HG03025 (cell line): Measurements from ENCODE around the gene IFI27L2.
A peak's percentile ranks its signal among the peaks of the same experiment; 100 is the strongest.

Source experiments
- ATAC-seq: cut with Tn5 transposase; IDR thresholded peaks from one replicate; pipeline ENCODE4 v1.9.1; 2021; ENCODE audit warnings: mild to moderate bottlenecking, moderate library complexity; ENCODE audit not compliant: unreplicated experiment, low FRiP score

IFI27L2 gene

DNA sequence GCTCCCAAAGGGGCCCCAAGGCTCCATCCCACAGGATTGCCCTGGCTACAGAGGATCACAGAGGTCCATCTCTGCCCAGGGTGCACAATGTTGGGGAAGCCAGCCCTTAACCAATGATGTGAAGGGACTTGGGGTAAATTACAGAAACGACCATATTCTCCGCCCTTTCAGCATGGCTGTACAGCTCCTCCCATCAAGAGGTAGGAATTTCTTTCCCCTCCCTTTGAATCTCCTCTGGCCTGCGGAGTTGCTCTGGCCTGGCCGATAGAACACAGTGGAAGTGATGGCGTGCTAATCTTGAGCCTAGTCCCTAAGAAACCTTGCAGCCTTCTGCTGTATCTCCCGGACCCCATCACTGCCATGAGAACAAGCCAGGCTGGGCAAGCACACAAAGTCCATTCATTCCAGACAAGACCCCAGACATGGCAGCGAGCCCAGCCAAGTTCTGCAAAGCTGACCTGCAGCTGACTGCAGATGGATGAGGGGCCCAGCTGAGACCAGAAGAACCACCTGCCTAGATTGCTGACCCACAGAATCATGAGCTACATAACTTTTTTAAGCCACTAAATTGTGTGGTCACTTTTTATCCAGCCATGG is 25.8 kb downstream of the IFI27L2 start:
- no peak for ATAC-seq

DNA sequence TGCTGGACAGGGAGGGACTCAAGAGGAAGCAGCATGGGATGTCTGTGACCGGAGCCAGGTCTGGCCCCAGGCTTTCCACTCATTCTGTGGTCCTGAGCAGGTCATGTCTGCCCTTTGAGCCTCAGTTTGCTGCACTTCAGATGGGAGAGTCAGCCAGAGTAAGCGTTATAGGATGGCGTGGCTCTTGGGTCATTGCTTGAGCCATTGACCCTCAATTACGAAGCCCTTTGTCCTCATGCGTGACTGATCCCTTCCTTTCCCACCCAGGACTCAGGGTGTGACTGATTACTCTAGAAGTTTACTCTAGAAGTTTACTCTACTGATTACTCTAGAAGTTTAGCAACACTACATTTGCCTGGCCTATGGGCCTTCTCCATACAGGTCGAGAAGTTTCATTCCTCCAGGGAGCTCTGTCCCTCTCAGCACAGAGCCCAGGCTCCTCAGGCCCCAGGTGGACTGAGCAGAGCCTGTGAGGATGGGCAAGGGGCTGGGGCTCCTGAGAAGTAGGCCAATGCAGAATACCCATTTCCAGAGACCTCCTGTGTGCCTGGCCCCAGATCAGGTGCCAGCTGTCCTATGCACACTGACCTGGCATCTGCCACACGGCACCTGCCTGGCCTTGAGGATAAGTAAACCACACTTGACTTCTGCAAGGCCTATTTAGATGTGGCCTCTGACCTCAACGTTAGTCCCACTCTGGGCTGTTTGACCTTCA is 26.5 kb downstream of the IFI27L2 start:
- ATAC-seq: no peak

DNA sequence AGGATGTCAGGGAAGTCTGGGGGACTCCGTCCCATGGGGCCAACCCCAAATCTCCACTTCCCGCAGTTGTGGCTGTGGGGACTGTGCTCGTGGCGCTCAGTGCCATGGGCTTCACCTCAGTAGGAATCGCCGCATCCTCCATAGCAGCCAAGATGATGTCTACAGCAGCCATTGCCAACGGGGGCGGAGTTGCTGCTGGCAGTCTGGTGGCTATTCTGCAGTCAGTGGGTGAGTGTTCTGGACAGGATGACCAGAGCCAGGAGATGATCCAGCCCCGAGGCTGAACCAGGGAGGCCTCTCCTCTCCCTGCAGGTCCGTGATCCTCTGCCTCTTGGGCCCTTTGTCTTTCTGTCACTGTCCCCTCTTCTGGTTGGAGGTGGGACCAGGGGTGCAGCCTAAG is 27.7 kb downstream of the IFI27L2 start:
- no peak for ATAC-seq

DNA sequence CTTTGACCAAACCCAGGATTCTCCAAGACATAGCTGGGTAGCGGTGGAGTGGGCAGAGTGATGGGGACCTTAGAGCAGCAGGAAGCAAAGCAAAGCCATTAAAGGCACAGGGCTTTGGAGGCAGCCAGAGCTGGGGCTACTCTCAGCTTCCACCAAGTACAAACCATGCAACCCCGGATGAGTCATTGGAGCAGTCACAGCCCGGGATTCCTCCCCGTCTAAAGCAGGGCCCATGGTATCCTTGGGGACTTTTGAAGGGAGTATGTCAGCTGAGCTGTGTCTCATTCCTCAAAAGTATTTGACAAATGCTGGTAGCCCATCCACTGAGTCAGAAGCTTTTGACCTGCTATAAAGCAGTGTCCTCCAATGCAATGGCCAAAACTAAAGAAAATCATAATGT is 28.6 kb downstream of the IFI27L2 start:
- no peak for ATAC-seq

DNA sequence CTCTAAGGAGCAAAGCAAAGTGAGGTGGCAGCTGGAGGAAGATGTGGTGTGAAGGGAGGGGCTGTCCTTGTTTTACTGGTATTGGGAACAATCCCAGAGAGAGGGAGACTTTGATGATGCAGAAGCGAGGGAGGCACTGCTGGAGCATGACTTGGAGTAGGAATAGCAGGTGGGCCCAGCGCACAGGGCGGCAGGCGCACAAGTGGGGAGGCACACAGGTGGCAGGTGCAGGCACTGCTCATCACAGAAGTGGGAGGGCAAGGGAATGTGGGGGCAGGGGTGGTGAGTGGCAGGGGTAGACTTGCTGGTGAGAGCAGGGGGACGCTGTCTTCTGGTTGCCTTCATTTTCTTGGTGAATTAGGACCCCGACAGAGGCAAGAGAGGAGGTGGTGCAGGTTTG is 30.4 kb downstream of the IFI27L2 start:
- no peak for ATAC-seq

DNA sequence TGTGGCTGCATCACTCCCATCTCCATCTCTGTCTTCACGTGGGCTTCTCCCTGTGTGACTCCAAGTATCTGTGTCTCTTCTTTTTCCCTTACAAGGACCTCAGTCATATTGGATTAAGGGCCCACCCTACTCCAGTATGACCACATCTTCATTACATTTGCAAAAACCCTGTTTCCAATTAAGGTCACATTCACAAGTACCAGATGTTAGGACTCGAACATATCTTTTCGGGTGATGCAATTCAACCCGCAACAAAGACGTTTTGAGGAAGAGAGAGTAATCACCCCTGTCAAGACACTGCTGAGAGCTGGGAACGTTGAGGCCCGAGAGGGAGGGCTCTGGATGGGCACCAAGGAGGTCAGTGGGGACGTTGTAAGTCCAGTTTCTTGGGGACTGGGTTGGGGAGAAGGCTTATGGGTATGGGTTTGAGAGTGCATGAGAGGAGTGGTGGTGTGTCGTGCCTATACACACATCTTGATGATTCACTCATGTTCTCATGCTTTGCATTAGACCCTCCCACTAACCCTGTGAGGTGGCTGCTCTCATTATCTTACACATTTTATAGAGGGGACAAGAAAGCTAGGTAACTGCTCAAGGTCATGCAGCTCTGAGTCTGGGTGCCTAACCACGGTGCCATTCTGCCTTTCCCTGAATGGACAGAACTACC is 30.9 kb downstream of the IFI27L2 start:
- ATAC-seq: no peak

DNA sequence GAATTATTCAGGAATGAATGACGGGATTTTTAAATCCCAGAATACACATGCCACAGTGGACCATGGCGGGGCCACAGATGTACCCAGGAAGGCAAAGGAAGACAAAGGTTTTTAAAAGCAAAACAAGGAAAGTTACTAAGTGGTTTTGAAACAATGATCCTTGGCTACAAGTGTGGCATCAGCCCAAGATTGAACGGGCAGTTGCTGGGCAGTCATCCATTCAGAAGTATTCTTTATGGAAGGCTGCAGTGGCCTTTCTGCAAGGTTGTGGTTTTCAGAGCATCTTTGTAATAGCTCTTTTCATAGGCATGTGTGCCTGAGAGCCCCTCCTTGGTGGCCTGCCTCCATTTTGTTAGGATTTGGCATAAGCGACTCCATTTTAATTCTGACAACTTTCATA is 32.3 kb downstream of the IFI27L2 start:
- ATAC-seq: no peak

DNA sequence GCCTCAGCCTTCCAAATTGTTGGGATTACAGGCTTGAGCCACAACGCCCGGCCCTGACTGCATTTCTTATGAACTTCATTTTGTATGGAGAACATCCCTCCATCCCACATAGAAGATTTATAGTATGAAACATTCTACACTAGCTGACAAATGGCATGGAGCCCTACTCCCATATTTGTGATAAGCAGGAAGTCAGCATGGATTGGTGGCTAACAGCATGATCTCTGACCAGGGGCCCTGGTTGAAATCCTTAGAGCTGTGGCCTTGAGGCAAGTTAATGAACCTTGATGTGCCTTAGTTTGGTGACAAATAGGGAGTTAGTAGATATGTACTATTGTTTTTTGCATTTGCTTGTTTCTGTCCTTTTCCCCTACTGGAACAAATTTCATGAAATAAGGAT is 36.0 kb downstream of the IFI27L2 start:
- no peak for ATAC-seq

DNA sequence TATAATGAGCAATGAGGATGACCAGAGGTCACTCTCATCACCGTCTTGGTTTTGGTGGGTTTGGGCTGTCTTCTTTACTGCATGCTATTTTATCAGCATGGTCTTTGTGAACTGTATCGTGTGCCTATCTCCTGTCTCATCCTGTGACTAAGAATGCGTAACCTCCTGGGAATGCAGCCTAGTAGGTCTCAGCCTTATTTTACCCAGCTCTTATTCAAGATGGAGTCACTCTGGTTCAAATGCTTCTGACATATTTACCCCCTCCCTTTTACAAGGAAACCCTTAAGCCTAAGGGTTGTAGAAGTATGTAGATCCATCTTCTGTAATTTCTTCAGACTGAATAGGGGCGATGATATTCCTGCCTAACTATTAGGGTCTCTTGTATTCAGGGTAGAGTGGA is 39.9 kb downstream of the IFI27L2 start:
- no peak for ATAC-seq

DNA sequence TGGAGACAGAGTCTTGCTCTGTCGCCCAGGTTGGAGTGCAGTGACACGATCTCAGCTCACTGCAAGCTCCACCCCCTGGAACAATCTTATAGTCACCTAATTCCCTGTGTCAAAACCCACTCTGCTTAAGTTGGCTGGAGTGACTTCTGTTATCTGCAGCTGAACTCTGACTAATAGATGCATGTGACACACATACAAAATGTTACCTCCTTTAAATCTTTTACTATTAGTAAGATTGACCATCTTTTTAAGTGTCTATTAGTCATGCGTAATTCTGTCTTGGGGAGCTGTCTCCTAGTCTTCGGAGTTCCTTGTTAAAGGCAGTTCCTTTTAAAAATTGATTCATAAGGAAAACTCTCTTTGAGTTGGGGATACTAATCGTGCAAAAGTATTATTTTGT is 40.9 kb downstream of the IFI27L2 start:
- no peak for ATAC-seq

DNA sequence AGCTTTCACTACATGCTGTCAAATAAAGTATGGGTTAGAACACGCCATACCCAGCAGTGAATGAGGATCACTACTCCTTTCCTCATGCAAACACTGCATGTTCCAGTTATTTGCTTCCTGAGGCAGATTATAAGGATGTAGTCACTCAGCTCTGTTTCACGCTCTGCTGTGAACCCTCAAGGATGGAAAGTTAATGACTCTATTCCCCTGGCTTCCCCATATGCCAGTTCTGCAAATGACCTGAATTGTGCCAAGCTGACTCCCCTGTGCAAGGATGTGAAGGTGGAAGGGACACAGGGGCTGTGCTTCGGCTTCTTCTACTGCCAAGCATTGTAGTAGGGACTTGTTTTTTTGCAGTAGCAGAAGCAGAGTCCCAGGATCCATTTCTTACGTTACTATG is 41.5 kb downstream of the IFI27L2 start:
- no peak for ATAC-seq

DNA sequence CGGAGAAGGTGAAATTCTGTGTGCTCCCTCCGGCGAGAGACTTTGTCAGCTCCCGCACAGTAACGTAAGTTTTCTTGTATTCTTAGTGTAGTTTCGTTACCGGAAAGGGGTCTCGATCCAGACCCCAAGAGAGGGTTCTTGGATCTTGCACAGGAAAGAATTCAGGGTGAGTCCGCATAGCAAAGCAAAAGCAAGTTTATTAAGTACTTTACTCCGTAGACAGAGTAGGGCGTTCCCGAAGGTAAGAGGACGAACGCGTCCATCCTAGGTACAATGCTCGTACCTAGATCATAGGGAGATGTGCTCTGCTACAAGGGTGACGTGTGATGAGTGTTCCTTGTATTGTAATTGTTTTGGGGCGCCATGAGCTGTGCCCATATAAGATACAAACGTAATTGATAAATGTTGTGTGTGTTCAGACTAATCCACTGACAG is 48.0 kb downstream of the IFI27L2 start:
- ATAC-seq: peak; percentile 22

DNA sequence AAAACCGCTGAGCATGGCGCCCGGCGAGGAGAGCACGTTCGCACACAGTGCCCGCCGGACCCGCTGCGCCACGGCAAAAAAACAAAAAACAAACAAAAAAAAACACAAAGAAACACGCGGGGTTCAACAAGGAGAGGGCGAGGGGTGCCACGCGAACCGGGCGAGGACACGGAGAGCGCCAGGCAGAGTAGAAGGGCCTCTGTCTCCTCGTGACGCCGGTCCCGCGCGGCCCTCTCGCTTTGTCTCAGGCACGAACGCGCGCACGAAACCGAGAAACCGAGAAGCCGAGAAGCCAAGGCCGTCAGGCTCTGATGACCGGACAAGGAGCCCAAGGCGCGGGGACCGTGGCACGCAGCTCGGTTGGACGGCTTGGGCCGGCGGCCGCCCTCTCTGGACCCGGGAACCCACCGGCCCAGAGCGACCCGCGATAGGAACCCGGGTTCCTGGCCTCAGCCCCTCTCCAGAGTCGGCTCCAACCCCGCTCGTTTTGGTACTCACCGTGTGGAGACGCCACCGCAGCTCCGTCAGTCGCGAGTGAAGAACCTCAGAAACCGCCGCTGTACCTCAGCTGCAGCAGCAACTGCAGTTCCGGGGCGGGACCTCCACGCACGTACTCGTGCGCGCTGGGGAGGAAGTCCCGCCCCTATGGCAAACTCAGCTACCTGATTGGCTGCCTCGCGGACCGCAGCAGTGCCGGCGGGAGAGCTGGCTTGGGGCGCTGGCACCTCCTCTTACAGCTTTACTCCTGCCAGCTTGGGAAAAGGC is 48.6 kb downstream of the IFI27L2 start, which contains the start of the genes DDX24 and IFI27L1:
DDX24 (minus strand) TSS at position 582 of the 765 bp plus-strand sequence. CDS start 1,460 bp downstream, outside the sequence.
IFI27L1 (plus strand) TSS at position 690 of the 765 bp plus-strand sequence. CDS start 15,628 bp downstream, outside the sequence.
- peak; percentile 93 for ATAC-seq

DNA sequence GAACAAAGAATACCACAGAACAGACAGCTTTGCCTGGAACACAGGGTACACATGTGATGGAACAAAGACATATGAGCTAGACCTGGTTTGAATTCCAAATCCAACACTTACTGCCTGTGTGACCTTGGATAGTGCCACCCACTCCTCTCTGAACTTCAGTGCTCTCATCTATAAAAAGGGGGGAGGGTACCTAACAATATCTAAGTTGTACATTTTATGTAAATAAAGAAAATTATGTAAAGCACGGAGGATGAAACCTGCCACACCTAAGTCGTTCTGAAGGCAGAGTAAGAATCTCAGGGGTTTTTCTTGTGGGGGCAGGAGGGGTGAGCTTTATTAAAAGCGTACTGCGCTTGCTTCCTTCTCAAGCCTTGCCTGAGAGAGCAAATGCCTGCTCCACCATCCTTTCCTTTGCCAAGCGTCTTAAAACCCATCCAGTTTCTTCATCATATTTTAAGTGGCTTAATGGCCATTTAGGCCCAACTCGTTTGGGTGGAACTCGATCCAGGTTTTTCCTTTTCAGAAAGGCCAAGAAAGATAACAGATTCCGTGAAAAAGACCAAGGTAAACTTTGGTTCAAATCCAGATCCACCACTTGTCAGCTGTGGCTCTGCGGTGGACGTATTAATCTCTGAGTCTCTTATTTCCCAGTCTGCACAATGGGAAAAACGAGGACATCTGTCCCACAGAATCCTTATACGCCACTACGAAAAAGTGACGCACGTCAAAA is 49.3 kb downstream of the IFI27L2 start:
- no peak for ATAC-seq

DNA sequence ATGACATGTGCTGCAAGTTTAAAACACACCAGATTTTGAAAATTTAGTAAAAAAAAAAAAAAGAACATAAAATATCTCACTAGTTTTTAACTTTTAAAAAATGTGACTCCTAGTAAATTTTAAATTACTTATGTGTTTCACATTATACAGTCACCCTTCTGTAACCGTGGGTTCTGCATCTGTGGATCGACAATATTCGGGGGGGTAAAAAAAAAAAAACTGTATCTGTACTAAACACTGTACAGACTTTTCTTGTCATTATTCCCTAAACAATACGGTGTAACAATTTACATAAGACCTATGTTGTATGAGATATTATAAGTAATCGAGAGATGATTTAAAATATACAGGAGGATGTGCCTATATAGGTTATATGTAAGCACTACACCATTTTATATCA is 51.6 kb downstream of the IFI27L2 start:
- no peak for ATAC-seq
